ENCODE results near the gene TNP1.

TNP1 gene

GRCh38 chr2:216842636-216843035, 17.2 kb downstream of the TNP1 start:
- DNase-seq (ENCODE audit: low read depth, low spot score), result no peak

GRCh38 chr2:216839688-216840087, 20.2 kb downstream of the TNP1 start:
- DNase-seq (ENCODE audit: low read depth, low spot score), result no peak

GRCh38 chr2:216838151-216838550, 21.7 kb downstream of the TNP1 start:
- DNase-seq (ENCODE audit: low read depth, low spot score), result no peak

- DNase-seq (ENCODE audit: low read depth, low spot score), result no peak
Measured at GRCh38 chr2:216837740-216838139, 22.1 kb downstream of the TNP1 start.

GRCh38 chr2:216833061-216833460, 26.8 kb downstream of the TNP1 start:
- no peak for DNase-seq (ENCODE audit: low read depth, low spot score)

- DNase-seq (ENCODE audit: low read depth, low spot score), result no peak
Measured at GRCh38 chr2:216830346-216830745, 29.5 kb downstream of the TNP1 start.

GRCh38 chr2:216829533-216829932, 30.3 kb downstream of the TNP1 start:
- DNase-seq (ENCODE audit: low read depth, low spot score), result no peak

- DNase-seq (ENCODE audit: low read depth, low spot score), result no peak
Measured at GRCh38 chr2:216827073-216827720, 32.7 kb downstream of the TNP1 start.

- DNase-seq (ENCODE audit: low read depth, low spot score), result no peak
Measured at GRCh38 chr2:216822470-216822869, 37.4 kb downstream of the TNP1 start.

- no peak for DNase-seq (ENCODE audit: low read depth, low spot score)
Measured at GRCh38 chr2:216820709-216821108, 39.2 kb downstream of the TNP1 start.

GRCh38 chr2:216819766-216820165, 40.1 kb downstream of the TNP1 start:
- DNase-seq (ENCODE audit: low read depth, low spot score), result no peak

- no peak for DNase-seq (ENCODE audit: low read depth, low spot score)
Measured at GRCh38 chr2:216819055-216819454, 40.8 kb downstream of the TNP1 start.

- no peak for DNase-seq (ENCODE audit: low read depth, low spot score)
Measured at GRCh38 chr2:216810399-216811160, 49.3 kb downstream of the TNP1 start.
